H9 (cell line): Measurements from ENCODE around the gene CDH13. TPM values are rescaled to one million over a fixed set of nuclear protein-coding genes. Genes with fewer than 3 reads are reported as not detected.

ENCODE experiments used
- DNase-seq: peaks from one replicate; pipeline ENCODE4 v3.0.0-alpha.2; 2017
- H2AFZ ChIP-seq: one replicate; pipeline ENCODE4 v1.6.1; 2013; ENCODE audit warnings: mild to moderate bottlenecking, low read length, control low read depth, moderate library complexity
- H2AK5ac ChIP-seq: 2 replicates; pipeline ENCODE4 v1.6.1; 2013; ENCODE audit warnings: low read length, control low read depth, mixed read lengths; ENCODE audit not compliant: insufficient read length
- H2BK120ac ChIP-seq: one replicate; pipeline ENCODE4 v1.6.1; 2013; ENCODE audit warnings: low read depth, mild to moderate bottlenecking, low read length, control low read depth, inconsistent platforms; ENCODE audit not compliant: poor library complexity, severe bottlenecking
- H2BK12ac ChIP-seq: 2 replicates; pipeline ENCODE4 v1.6.1; 2013; ENCODE audit warnings: low read length, control low read depth, mixed read lengths, low read depth; ENCODE audit not compliant: insufficient read length
- H2BK15ac ChIP-seq: 2 replicates; pipeline ENCODE4 v1.6.1; 2013; ENCODE audit warnings: low read depth, low read length, control low read depth
- H2BK20ac ChIP-seq: one replicate; pipeline ENCODE4 v1.6.1; 2013; ENCODE audit warnings: low read depth, mild to moderate bottlenecking, low read length, control low read depth, inconsistent platforms; ENCODE audit not compliant: poor library complexity, severe bottlenecking
- H2BK5ac ChIP-seq: 2 replicates; pipeline ENCODE4 v1.6.1; 2013; ENCODE audit warnings: low read length, control low read depth, mixed read lengths; ENCODE audit not compliant: insufficient read length
- H3K14ac ChIP-seq: 2 replicates; pipeline ENCODE4 v1.6.1; 2013; ENCODE audit warnings: low read length, control low read depth; ENCODE audit not compliant: insufficient read depth
- H3K18ac ChIP-seq: 2 replicates; pipeline ENCODE4 v1.6.1; 2013; ENCODE audit warnings: low read depth, mild to moderate bottlenecking, mixed read lengths, low read length, control low read depth; ENCODE audit not compliant: insufficient read length
- H3K23ac ChIP-seq: 2 replicates; pipeline ENCODE4 v1.6.1; 2013; ENCODE audit warnings: low read length, control low read depth, mixed read lengths, low read depth; ENCODE audit not compliant: insufficient read length
- H3K23me2 ChIP-seq: 2 replicates; pipeline ENCODE4 v1.6.1; 2013; ENCODE audit warnings: low read depth, mild to moderate bottlenecking, mixed read lengths, low read length, control low read depth; ENCODE audit not compliant: insufficient read length, poor library complexity, severe bottlenecking
- H3K27ac ChIP-seq: 2 replicates; pipeline ENCODE4 v1.5.1; 2013; ENCODE audit warnings: low read length, control low read depth, mixed read lengths, low read depth; ENCODE audit not compliant: insufficient read length
- H3K27me3 ChIP-seq: 2 replicates; pipeline ENCODE4 v1.6.1; 2013; ENCODE audit warnings: low read length, control low read depth, inconsistent platforms; ENCODE audit not compliant: insufficient read depth
- H3K4ac ChIP-seq: 2 replicates; pipeline ENCODE4 v1.6.1; 2013; ENCODE audit warnings: low read depth, mild to moderate bottlenecking, control low read depth, inconsistent platforms, low read length, moderate library complexity
- H3K4me1 ChIP-seq: 2 replicates; pipeline ENCODE4 v1.6.1; 2013; ENCODE audit warnings: low read length, control low read depth, inconsistent platforms; ENCODE audit not compliant: insufficient read depth
- H3K4me2 ChIP-seq: 2 replicates; pipeline ENCODE4 v1.6.1; 2013; ENCODE audit warnings: low read length, control low read depth, mixed read lengths; ENCODE audit not compliant: insufficient read length, insufficient read depth
- H3K56ac ChIP-seq: 2 replicates; pipeline ENCODE4 v1.6.1; 2013; ENCODE audit warnings: low read depth, mild to moderate bottlenecking, mixed read lengths, low read length, control low read depth; ENCODE audit not compliant: insufficient read length
- H3K79me1 ChIP-seq: 2 replicates; pipeline ENCODE4 v1.6.1; 2013; ENCODE audit warnings: low read depth, mild to moderate bottlenecking, moderate library complexity, low read length, control low read depth, inconsistent platforms; ENCODE audit not compliant: insufficient read depth, poor library complexity, severe bottlenecking
- H3K79me2 ChIP-seq: 2 replicates; pipeline ENCODE4 v1.6.1; 2013; ENCODE audit warnings: low read length, control low read depth, inconsistent platforms; ENCODE audit not compliant: insufficient read depth
- H3K9ac ChIP-seq: 2 replicates; pipeline ENCODE4 v1.6.1; 2013; ENCODE audit warnings: low read length, control low read depth, mixed read lengths; ENCODE audit not compliant: insufficient read length; ENCODE audit errors: extremely low read depth
- H3K9me3 ChIP-seq: one replicate; pipeline ENCODE4 v1.6.1; 2013; ENCODE audit warnings: low read depth, low read length, inconsistent platforms; ENCODE audit not compliant: control insufficient read depth
- H3T11ph ChIP-seq: one replicate; pipeline ENCODE4 v1.6.1; 2013; ENCODE audit warnings: mild to moderate bottlenecking, low read length, control low read depth, inconsistent platforms
- H4K20me1 ChIP-seq: one replicate; pipeline ENCODE4 v1.6.1; 2013; ENCODE audit not compliant: control insufficient read depth, insufficient read length, insufficient read depth
- H4K5ac ChIP-seq: 2 replicates; pipeline ENCODE4 v1.6.1; 2013; ENCODE audit warnings: low read depth, mild to moderate bottlenecking, mixed read lengths, low read length, control low read depth; ENCODE audit not compliant: insufficient read length
- H4K8ac ChIP-seq: replicated peaks from 2 replicates; pipeline ENCODE4 v1.6.1; 2013; ENCODE audit warnings: low read length, control low read depth, mixed read lengths, low read depth; ENCODE audit not compliant: insufficient read length
- H4K91ac ChIP-seq: 2 replicates; pipeline ENCODE4 v1.6.1; 2013; ENCODE audit warnings: low read depth, mild to moderate bottlenecking, moderate library complexity, mixed read lengths, low read length, control low read depth; ENCODE audit not compliant: insufficient read length
- H3K27ac Mint-ChIP-seq, 3 experiments: 2 replicates in 2 of 3; 3 replicates in 1 of 3; pipeline ENCODE4 v1.8.0; 2020 to 2021; ENCODE audit warnings: mixed read lengths in 3 of 3, mild to moderate bottlenecking in 1 of 3, moderate library complexity in 1 of 3
- H3K27me3 Mint-ChIP-seq: 2 replicates; pipeline ENCODE4 v1.8.0; 2021; ENCODE audit warnings: low read depth, mild to moderate bottlenecking, moderate library complexity, mixed read lengths
- H3K36me3 Mint-ChIP-seq, 3 experiments: 2 replicates in 2 of 3; 3 replicates in 1 of 3; pipeline ENCODE4 v1.8.0; 2020 to 2021; ENCODE audit warnings: low read depth in 3 of 3, mixed read lengths in 3 of 3; ENCODE audit not compliant: insufficient read depth in 1 of 3
- H3K4me1 Mint-ChIP-seq, 2 experiments: 2 replicates each; pipeline ENCODE4 v1.8.0; 2020; ENCODE audit warnings: mixed read lengths in 2 of 2
- H3K4me3 Mint-ChIP-seq, 2 experiments: 2 replicates in 1 of 2; 3 replicates in 1 of 2; pipeline ENCODE4 v1.8.0; 2020 to 2021; ENCODE audit warnings: mild to moderate bottlenecking in 2 of 2, mixed read lengths in 2 of 2, moderate library complexity in 1 of 2
- H3K9me3 Mint-ChIP-seq, 2 experiments: 2 replicates in 1 of 2; 3 replicates in 1 of 2; pipeline ENCODE4 v1.8.0; 2020; ENCODE audit warnings: mild to moderate bottlenecking in 2 of 2, mixed read lengths in 2 of 2, moderate library complexity in 1 of 2
- CTCF ChIP-seq: fragments of 200-600 bp; sonication (generic); conservative IDR thresholded peaks from 3 replicates; pipeline ENCODE4 v1.8.0; 2021; ENCODE audit warnings: antibody characterized with exemption, mild to moderate bottlenecking
- WGBS: extraction: QIAGEN DNeasy Blood & Tissue Kit; methylation state at CpG from one replicate; pipeline ENCODE4 v1.1.7; 2013; ENCODE audit warnings: missing lambda C conversion rate, low lambda C conversion rate, mixed read lengths; ENCODE audit not compliant: insufficient read length; ENCODE audit errors: extremely low coverage; 5-methylcytosine and 5-hydroxymethylcytosine counted together
- total RNA-seq: library from RNA; stranded (reverse); gene quantifications from 2 replicates; pipeline ENCODE4 v1.2.1, GENCODE V29; 2021

Gene CDH13
- total RNA-seq, 1 experiment from 2014 or later: 1.5 TPM

GRCh38 chr16:82761236-82761635, 134.5 kb downstream of the CDH13 start:
- Histone ChIP-seq H3K4ac (no peak overlapping the region), H2BK15ac (no peak overlapping the region), H3K23me2 (no peaks in the 10 kb centered on the region), H2BK12ac (no peak overlapping the region), H3K27ac (no peak overlapping the region), H3K79me2 (no peaks in the 10 kb centered on the region), H4K20me1 (no peaks in the 10 kb centered on the region), H3K14ac (no peak overlapping the region), H3K4me2 (no peak overlapping the region), H2AK5ac (no peak overlapping the region), H3K4me1 (no peaks in the 10 kb centered on the region; the same call in 1 of the 2 replicates), H3T11ph (no peak overlapping the region), H4K5ac (no peak overlapping the region), H2BK120ac (no peak overlapping the region), H2AFZ (no peak overlapping the region), H3K56ac (no peak overlapping the region), H4K91ac (no peak overlapping the region), H3K9me3 (no peaks in the 10 kb centered on the region), H4K8ac (no peak overlapping the region), H3K27me3 (no peaks in the 10 kb centered on the region), H2BK20ac (no peak overlapping the region), H3K23ac (no peak overlapping the region), H2BK5ac (no peak overlapping the region), H3K79me1 (no peaks in the 10 kb centered on the region), H3K9ac (no peak overlapping the region), H3K18ac (no peak overlapping the region)
- Mint-ChIP-seq H3K4me3 (no peak overlapping the region), H3K27me3 (no peaks in the 10 kb centered on the region; the same call in 1 of the 2 replicates), H3K4me1 (peaks cover 13 to 16% of the 10 kb centered on the region in 2 experiments), H3K27ac (no peak overlapping the region), H3K36me3 (peaks cover 0 to 1% (median 0%) of the 10 kb centered on the region in 3 experiments; a peak in 1 of 7 replicates), H3K9me3 (peaks cover 0 to 6% of the 10 kb centered on the region in 2 experiments; a peak in 2 of 5 replicates)
- no peak for DNase-seq
- WGBS: no CpG with 5 or more reads among the region's 4 CpGs
- TF ChIP-seq CTCF: no peak
